Retinal pigment epithelial cell (primary cell): ENCODE results near the gene SERPIND1.

Source experiments
- DNase-seq: peaks from one replicate; pipeline ENCODE4 v3.0.0-alpha.2; 2010; ENCODE audit warnings: low read depth
- H3K4me3 ChIP-seq: 2 replicates; pipeline ENCODE4 v1.5.1; 2011; ENCODE audit warnings: mild to moderate bottlenecking, low read length, control low read depth, moderate library complexity
- TF ChIP-seq, protein P1 (sequence below): conservative IDR thresholded peaks from 2 replicates; pipeline ENCODE4 v1.5.1; 2011; ENCODE audit warnings: low read depth, low read length, control low read depth, inconsistent platforms

The SERPIND1 gene

DNA sequence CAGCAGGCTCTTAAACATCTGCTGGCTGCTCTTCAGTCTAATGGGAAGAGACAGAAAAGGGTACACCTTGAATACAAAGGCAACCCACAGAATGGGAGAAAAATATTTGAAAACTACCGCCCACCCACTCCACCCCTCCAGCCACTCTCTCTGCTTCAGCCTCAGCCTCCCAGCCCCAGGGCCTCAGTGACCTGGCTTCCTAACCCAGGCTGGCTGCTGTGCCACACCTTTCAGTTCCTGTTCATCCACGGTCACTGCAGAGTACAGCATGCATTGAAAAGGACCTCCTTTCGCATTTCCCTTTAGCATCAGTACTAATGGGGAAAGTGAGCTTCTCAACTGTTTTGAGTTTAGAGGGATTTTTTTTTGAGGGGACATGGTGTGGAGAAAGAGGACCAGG, 28.8 kb upstream of the SERPIND1 start:
- H3K4me3 ChIP-seq = no peak overlapping the region
- TF ChIP-seq, protein P1, sequence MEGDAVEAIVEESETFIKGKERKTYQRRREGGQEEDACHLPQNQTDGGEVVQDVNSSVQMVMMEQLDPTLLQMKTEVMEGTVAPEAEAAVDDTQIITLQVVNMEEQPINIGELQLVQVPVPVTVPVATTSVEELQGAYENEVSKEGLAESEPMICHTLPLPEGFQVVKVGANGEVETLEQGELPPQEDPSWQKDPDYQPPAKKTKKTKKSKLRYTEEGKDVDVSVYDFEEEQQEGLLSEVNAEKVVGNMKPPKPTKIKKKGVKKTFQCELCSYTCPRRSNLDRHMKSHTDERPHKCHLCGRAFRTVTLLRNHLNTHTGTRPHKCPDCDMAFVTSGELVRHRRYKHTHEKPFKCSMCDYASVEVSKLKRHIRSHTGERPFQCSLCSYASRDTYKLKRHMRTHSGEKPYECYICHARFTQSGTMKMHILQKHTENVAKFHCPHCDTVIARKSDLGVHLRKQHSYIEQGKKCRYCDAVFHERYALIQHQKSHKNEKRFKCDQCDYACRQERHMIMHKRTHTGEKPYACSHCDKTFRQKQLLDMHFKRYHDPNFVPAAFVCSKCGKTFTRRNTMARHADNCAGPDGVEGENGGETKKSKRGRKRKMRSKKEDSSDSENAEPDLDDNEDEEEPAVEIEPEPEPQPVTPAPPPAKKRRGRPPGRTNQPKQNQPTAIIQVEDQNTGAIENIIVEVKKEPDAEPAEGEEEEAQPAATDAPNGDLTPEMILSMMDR = no peak
- DNase-seq = no peak

GRCh38 chr22:20746431-20747189, 27.3 kb upstream of the SERPIND1 start:
- TF ChIP-seq, protein P1 = no peak
- H3K4me3 ChIP-seq = no peak overlapping the region
- no peak for DNase-seq

GRCh38 chr22:20747223-20747622, 26.7 kb upstream of the SERPIND1 start:
- TF ChIP-seq, protein P1 = no peak
- H3K4me3 ChIP-seq = no peak overlapping the region
- DNase-seq = no peak

DNA sequence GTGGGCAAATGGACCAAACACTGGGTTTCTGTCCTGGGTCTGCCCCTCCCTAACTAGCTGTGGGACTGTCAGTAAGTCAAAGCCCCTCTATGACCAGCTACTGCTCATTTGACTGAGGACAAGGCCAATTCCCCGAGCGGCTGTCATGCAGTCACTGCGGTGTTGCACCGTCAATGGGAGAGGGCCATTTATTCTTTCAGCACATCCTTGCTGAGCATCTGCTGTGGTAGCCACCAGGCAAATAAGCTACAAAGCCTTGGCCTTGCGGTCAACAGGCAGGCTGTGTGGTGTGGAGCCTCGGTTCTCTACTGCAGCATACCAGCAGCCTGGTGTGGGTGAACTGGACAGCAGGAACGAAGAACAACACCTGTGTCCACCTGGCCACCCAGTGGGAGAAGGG, 25.8 kb upstream of the SERPIND1 start:
- no peak overlapping the region for H3K4me3 ChIP-seq
- TF ChIP-seq, protein P1 = no peak
- DNase-seq = no peak

DNA sequence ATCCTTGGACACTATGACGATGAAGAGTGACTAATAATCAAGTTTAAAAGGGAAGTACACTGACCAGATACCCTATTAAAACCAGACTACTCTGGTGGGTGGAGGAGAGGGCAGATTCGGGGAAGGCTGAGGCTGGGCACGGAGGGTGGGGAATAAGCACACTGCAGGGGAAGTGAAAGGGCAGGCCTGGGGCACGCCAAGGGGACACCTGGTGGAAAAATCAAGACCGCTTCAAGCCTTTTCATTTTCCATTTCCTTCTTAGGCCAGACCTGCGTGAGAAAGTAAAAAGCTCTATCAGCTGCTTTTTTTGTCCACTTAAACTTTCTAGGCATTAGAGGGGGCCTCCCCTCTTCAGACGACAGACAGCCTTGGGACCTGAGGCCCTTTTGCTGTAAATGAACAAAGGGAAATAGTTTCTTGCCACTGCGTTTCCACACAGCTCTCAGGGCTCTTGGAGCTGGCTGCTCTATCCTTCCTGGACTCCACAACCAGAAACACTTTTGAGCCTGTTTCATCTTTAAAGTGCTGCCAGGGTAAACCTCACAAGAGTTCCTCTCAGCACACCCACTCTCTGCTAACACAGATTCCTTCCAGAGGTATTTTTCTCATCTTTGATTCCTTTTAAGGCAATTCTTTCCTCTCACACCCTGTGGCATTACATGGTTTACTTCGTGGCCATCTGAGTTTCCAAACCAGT, 25.0 kb upstream of the SERPIND1 start:
- no peak overlapping the region for H3K4me3 ChIP-seq
- no peak for DNase-seq
- TF ChIP-seq, protein P1 = no peak

GRCh38 chr22:20749453-20749852, 24.5 kb upstream of the SERPIND1 start:
- no peak for DNase-seq
- TF ChIP-seq, protein P1 = no peak
- no peak overlapping the region for H3K4me3 ChIP-seq
